HepG2 (cell line): ENCODE measurements around the gene CADM2. TPM values are rescaled to one million over a fixed set of nuclear protein-coding genes. Genes with fewer than 3 reads are reported as not detected.
A peak's percentile ranks its signal among the peaks of the same experiment; 100 is the strongest.

ENCODE experiments used
- ATAC-seq: fragments of 200-7000 bp; cut with Tn5 transposase; 3 replicates; pipeline ENCODE4 v1.9.1; 2020; ENCODE audit warnings: mild to moderate bottlenecking, moderate library complexity
- BruUV-seq: library from RNA; stranded (reverse); fragments of 400-500 nt; replicated peaks from 2 replicates; lab custom pipeline; 2021; lab: Mats Ljungman, UMichigan
- CTCF ChIA-PET: fragments of 300-600 bp; formaldehyde crosslinking; extraction: SDS; loops from one replicate; lab custom pipeline; 2021; ENCODE audit warnings: low total read pairs, inconsistent platforms, low intra/inter-chr PET ratio; lab: Yijun Ruan, JAX
- POLR2A ChIA-PET: fragments of 350-600 bp; sonication (Branson Sonifier 250); formaldehyde crosslinking; loops from one replicate; lab custom pipeline; 2020; ENCODE audit warnings: antibody characterized with exemption, inconsistent platforms; lab: Yijun Ruan, JAX
- DNase-seq: peaks from one replicate; pipeline ENCODE4 v3.0.0-alpha.2; 2015; ENCODE audit warnings: low spot score
- FAIRE-seq: peaks from 3 replicates; lab custom pipeline; 2011; peaks lifted over from hg19 to GRCh38; lab: Jason Lieb, UNC
- H2AFZ ChIP-seq: one replicate; pipeline ENCODE4 v1.6.1; 2011; ENCODE audit warnings: low read length, inconsistent platforms
- H3K27ac ChIP-seq: fragments of 300-600 bp; 3 replicates; pipeline ENCODE4 v1.8.0; 2011; ENCODE audit warnings: mixed run types, mild to moderate bottlenecking, mixed read lengths, low read length, inconsistent platforms; ENCODE audit not compliant: insufficient read depth; ENCODE audit errors: extremely low read length
- H3K27me3 ChIP-seq, 2 experiments: fragments of 200-600 bp in 1 of 2; 2 replicates in 1 of 2; 3 replicates in 1 of 2; pipeline versions ENCODE4 v1.6.0 to v1.8.0; 2011; ENCODE audit warnings: low read length in 2 of 2, mild to moderate bottlenecking in 2 of 2, moderate library complexity in 2 of 2, inconsistent platforms in 1 of 2; ENCODE audit not compliant: insufficient read depth in 2 of 2, control insufficient read depth in 1 of 2
- H3K36me3 ChIP-seq, 2 experiments: fragments of 200-600 bp in 1 of 2; replicated peaks in 1 of 2; 2 replicates in 1 of 2; 3 replicates in 1 of 2; pipeline versions ENCODE4 v1.5.1 to v1.8.0; 2011; ENCODE audit warnings: low read length in 2 of 2, inconsistent platforms in 1 of 2; ENCODE audit not compliant: insufficient read depth in 2 of 2, control insufficient read depth in 1 of 2
- H3K4me1 ChIP-seq: 2 replicates; pipeline ENCODE4 v1.5.1; 2012; ENCODE audit warnings: low read length, inconsistent platforms; ENCODE audit not compliant: insufficient read depth
- H3K4me2 ChIP-seq: 2 replicates; pipeline ENCODE4 v1.6.0; 2011; ENCODE audit warnings: low read depth, low read length, inconsistent platforms
- H3K4me3 ChIP-seq, 3 experiments: fragments of 200-600 bp in 1 of 3; sonication (generic), shearing (Covaris generic) in 1 of 3; replicated peaks in 1 of 3; 2 replicates each; pipeline ENCODE4 v1.5.1; 2011 to 2016; ENCODE audit warnings: low read length in 3 of 3, inconsistent platforms in 2 of 3, low read depth in 2 of 3, mild to moderate bottlenecking in 2 of 3, control low read depth in 1 of 3, mixed read lengths in 1 of 3; ENCODE audit not compliant: insufficient read depth in 1 of 3
- H3K79me2 ChIP-seq: one replicate; pipeline ENCODE4 v1.6.1; 2011; ENCODE audit warnings: low read length, inconsistent platforms; ENCODE audit not compliant: insufficient read depth
- H3K9ac ChIP-seq: 2 replicates; pipeline ENCODE4 v1.6.0; 2011; ENCODE audit warnings: mild to moderate bottlenecking, low read depth, low read length, inconsistent platforms; ENCODE audit not compliant: insufficient read depth
- H3K9me3 ChIP-seq: 2 replicates; pipeline ENCODE4 v1.5.1; 2012; ENCODE audit warnings: mild to moderate bottlenecking, low read length
- H4K20me1 ChIP-seq: 2 replicates; pipeline ENCODE4 v1.6.0; 2011; ENCODE audit warnings: inconsistent platforms, mild to moderate bottlenecking, low read length, moderate library complexity; ENCODE audit not compliant: insufficient read depth
- ARNTL ChIP-seq: sonication (generic); formaldehyde crosslinking; IDR thresholded peaks from 2 replicates; pipeline ENCODE4 v1.4.0; 2020; ENCODE audit warnings: mild to moderate bottlenecking, missing genetic modification reagents
- CTCF ChIP-seq: sonication (generic); formaldehyde crosslinking; IDR thresholded peaks from 2 replicates; pipeline ENCODE4 v1.5.0; 2020; ENCODE audit warnings: mild to moderate bottlenecking, missing genetic modification reagents, moderate library complexity
- FOXM1 ChIP-seq: sonication (generic); formaldehyde crosslinking; IDR thresholded peaks from 2 replicates; pipeline ENCODE4 v1.5.0; 2020; ENCODE audit warnings: missing genetic modification reagents
- HOMEZ ChIP-seq: IDR thresholded peaks from 2 replicates; pipeline ENCODE4 v1.6.1; 2016; ENCODE audit warnings: low read depth
- KLF16 ChIP-seq, 2 experiments: sonication (generic) in 1 of 2; formaldehyde crosslinking in 1 of 2; IDR thresholded peaks; 2 replicates each; pipeline versions ENCODE4 v1.6.1 to v1.8.0; 2016 to 2023; ENCODE audit warnings: missing genetic modification reagents in 2 of 2, missing compliant biosample characterization in 1 of 2
- PBX3 ChIP-seq: sonication (generic); formaldehyde crosslinking; IDR thresholded peaks from 2 replicates; pipeline ENCODE4 v1.8.1; 2023; ENCODE audit warnings: missing genetic modification reagents, inconsistent platforms, borderline replicate concordance
- ZBTB20 ChIP-seq: sonication (generic); formaldehyde crosslinking; IDR thresholded peaks from 2 replicates; pipeline ENCODE4 v1.8.1; 2023; ENCODE audit warnings: missing genetic modification reagents, low read depth, mild to moderate bottlenecking, borderline replicate concordance
- ZFP91 ChIP-seq: sonication (generic); formaldehyde crosslinking; IDR thresholded peaks from 2 replicates; pipeline ENCODE4 v1.9.0; 2022; ENCODE audit warnings: missing genetic modification reagents, mild to moderate bottlenecking, borderline replicate concordance
- ZNF260 ChIP-seq: sonication (generic); formaldehyde crosslinking; IDR thresholded peaks from 2 replicates; pipeline ENCODE4 v1.4.0; 2020; ENCODE audit warnings: missing genetic modification reagents, low read depth, mild to moderate bottlenecking, borderline replicate concordance
- ZNF761 ChIP-seq: sonication (generic); formaldehyde crosslinking; conservative IDR thresholded peaks from 2 replicates; pipeline ENCODE4 v1.4.0; 2020; ENCODE audit warnings: mild to moderate bottlenecking, missing genetic modification reagents
- ZNF776 ChIP-seq: sonication (generic); formaldehyde crosslinking; IDR thresholded peaks from 2 replicates; pipeline ENCODE4 v1.4.0; 2020; ENCODE audit warnings: mild to moderate bottlenecking, missing genetic modification reagents
- WGBS: methylation state at CpG from one replicate; pipeline ENCODE4 v1.1.6; 2017; ENCODE audit warnings: low lambda C conversion rate; 5-methylcytosine and 5-hydroxymethylcytosine counted together
- in situ Hi-C: cut with HindIII; loops from 2 replicates; pipeline ENCODE4 v1.10.0; 2017; ENCODE audit warnings: low pct_unique_long_range_greater_than_20kb; ENCODE audit not compliant: extremely low pct_ligation_motif_present
- intact Hi-C: fragments of 100-400 bp; cut with micrococcal nuclease; formaldehyde crosslinking; loops from one replicate; pipeline ENCODE4 v1.10.0; 2022; ENCODE audit not compliant: unreplicated experiment
- polyA plus RNA-seq, 8 experiments: library from polyadenylated mRNA; depleted of rRNA in 3 of 8; stranded (reverse) in 7 of 8; unstranded in 1 of 8; fragments of >200 nt; fragmentation: Illumina TruSeq in 4 of 8; extraction: Trizol in 4 of 8; gene quantifications; 2 replicates each; pipeline versions ENCODE4 v1.2.1 to v1.2.3, GENCODE V29; 2011 to 2016; ENCODE audit warnings: low read depth in 4 of 8, missing spikeins in 1 of 8, mixed read lengths in 1 of 8; ENCODE audit not compliant: insufficient read depth in 1 of 8
- total RNA-seq, 5 experiments: library from RNA; depleted of rRNA; stranded (reverse); fragments of >200 nt; fragmentation: Illumina TruSeq; extraction: Trizol; gene quantifications; 2 replicates each; pipeline ENCODE4 v1.2.3, GENCODE V29; 2016; ENCODE audit warnings: low read depth in 1 of 5

Gene CADM2
- total and polyA plus RNA-seq, 2 of the 13 experiments (the other 11 are each of a cell fraction or from before 2014, with no cell fraction given) = not detected

- CTCF ChIA-PET = no interaction called here
- no peak overlapping the region for H3K4me3 ChIP-seq
- ATAC-seq (no peak), DNase-seq (no peak), FAIRE-seq (no peak)
- peaks cover 1 to 24% of the 10 kb centered on the region in 2 experiments; a peak in 3 of 5 replicates for H3K27me3 ChIP-seq
- H3K4me2 ChIP-seq = no peak overlapping the region
- 0% methylated on average over 2 of the region's 2 CpGs for WGBS
- no TSS peak for BruUV-seq
- POLR2A ChIA-PET = no interaction called here
- no peaks in the 10 kb centered on the region for H4K20me1 ChIP-seq
- no peak for TF ChIP-seq KLF16 (CRISPR knock-in tag; IDR thresholded peaks at IDR 0.05)
- TF ChIP-seq ZNF260 = no peak
- no peaks in the 10 kb centered on the region for H3K36me3 ChIP-seq
- no peaks in the 10 kb centered on the region for H3K9me3 ChIP-seq
- H3K27ac ChIP-seq = no peak overlapping the region
- in situ Hi-C loops = loop anchor here (25.0 kb wide), 1 partner anchor 399 kb away; no protein-coding TSS in a partner anchor
- no peak overlapping the region for H3K9ac ChIP-seq
- peaks cover 14% of the 10 kb centered on the region for H3K4me1 ChIP-seq
- no peak overlapping the region for H2AFZ ChIP-seq
- intact Hi-C loops = no loop called here
- H3K79me2 ChIP-seq = no peaks in the 10 kb centered on the region
Observed at GRCh38 chr3:84963137-84963536, 4.3 kb downstream of the CADM2 start.

GRCh38 chr3:84965141-84965540 is 6.4 kb downstream of the CADM2 start:
- FAIRE-seq (peak; percentile 26), ATAC-seq (peak; percentile 97), DNase-seq (peak; percentile 10)
- POLR2A ChIA-PET = no interaction called here
- Histone ChIP-seq H3K4me2 (no peak overlapping the region), H3K4me1 (no peaks in the 10 kb centered on the region), H3K27me3 (peaks cover 0 to 14% of the 10 kb centered on the region in 2 experiments; a peak in 2 of 5 replicates), H3K9ac (no peak overlapping the region), H3K9me3 (no peaks in the 10 kb centered on the region), H2AFZ (no peak overlapping the region), H3K4me3 (no peak overlapping the region), H3K79me2 (no peaks in the 10 kb centered on the region), H4K20me1 (no peaks in the 10 kb centered on the region), H3K27ac (no peak overlapping the region), H3K36me3 (no peaks in the 10 kb centered on the region)
- 3% methylated on average over 1 of the region's 1 CpG for WGBS
- intact Hi-C loops (loop anchor here (1.0 kb wide), 1 partner anchor 417 kb away; no protein-coding TSS in a partner anchor), in situ Hi-C loops (loop anchor here (25.0 kb wide), 1 partner anchor 397 kb away; no protein-coding TSS in a partner anchor)
- no TSS peak for BruUV-seq
- CTCF ChIA-PET = interaction anchor here (1.6 kb wide), 1 partner anchor 417 kb away, joined by 5 read pairs; no protein-coding TSS in a partner anchor
- TF ChIP-seq ZNF776 (CRISPR knock-in tag) (no peak), ZBTB20 (no peak), ARNTL (CRISPR knock-in tag) (no peak), CTCF (peak; percentile 51), PBX3 (CRISPR knock-in tag) (no peak), ZNF761 (no peak), FOXM1 (no peak), ZFP91 (CRISPR knock-in tag) (no peak), HOMEZ (CRISPR knock-in tag) (no peak)
